ENCODE data around the gene CS.
A peak's percentile ranks its signal among the peaks of the same experiment; 100 is the strongest.
"Not testable (repeated sequence)": the region's sequence is repeated elsewhere in the genome, so short reads cannot be mapped to it uniquely, and the experiment has no call there.

The CS gene

DNA sequence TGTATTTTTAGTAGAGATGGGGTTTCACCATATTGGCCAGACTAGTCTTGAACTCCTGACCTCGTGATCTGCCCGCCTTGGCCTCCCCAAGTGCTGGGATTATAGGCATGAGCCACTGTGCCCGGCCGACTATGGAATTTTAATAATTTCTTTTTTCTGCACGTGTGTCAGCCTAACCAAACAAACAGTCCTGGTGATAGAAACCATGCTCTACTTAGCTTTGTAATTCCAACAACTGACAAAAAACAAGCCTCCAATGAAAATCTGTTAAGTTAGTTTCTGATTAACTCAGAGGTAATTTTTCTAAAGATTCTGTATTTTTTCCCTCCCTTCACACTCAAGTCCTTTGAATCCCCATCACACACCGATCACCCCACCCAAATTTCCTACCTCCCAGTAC lies 18.1 kb downstream of the CS start:
- no peak for DNase-seq

DNA sequence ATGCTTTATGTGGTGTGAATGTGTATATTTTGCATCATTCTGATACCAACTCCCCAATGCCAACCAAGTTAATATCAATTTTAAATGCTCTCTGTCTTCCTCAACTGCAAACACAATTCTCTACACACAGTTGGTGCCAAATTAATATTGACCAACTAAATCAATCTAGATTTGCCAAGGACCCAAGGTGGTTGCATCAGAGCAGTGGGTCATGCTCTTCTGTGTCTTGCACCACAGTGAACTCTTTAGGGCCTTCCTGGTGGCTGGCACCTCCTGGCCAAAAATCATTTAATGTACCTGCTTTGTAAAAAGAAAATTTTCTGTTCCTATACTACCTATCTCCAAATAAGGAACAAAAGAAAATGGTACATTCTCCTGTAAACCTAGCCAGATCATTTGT lies 19.3 kb downstream of the CS start:
- no peak for DNase-seq

DNA sequence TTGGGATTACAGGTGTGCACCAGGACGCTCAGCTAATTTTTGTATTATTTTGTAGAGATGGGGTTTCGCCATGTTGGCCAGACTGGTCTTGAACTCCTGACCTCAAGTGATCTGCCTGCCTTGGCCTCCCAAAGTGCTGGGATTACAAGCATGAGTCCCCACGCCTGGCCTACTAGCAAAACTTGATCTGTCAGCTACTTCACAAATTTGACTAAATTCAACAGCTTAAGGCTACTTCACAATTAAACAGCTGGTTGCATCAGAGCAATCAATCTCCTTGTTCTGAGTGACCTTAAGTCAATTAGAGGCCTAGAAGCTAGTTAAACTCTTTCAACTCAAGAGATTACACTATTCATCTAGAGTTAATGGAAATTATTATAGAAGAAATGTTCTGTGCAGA lies 21.2 kb downstream of the CS start:
- no peak for DNase-seq

GRCh38 chr12:56274299-56274698 lies 25.8 kb downstream of the CS start:
- no peak for DNase-seq

DNA sequence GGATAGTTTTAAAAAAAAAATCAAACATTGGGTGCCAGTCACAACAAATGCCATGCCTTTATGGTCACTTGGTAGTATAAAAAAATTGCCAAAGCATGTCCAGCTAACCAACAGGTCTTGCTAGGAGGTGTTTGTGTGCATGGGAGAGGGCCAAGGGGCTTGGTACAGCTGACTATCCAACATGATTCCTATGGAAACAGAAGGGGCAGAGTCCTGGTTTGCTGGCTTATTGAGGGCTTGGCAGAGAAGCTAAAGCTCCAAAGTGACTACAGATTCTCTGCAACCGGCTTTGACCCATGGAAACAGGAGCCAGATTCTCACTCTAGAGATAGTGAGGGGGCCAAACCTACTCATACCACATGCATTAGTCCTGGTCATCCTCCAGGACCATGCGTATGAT lies 27.7 kb downstream of the CS start:
- DNase-seq = not testable (repeated sequence)

DNA sequence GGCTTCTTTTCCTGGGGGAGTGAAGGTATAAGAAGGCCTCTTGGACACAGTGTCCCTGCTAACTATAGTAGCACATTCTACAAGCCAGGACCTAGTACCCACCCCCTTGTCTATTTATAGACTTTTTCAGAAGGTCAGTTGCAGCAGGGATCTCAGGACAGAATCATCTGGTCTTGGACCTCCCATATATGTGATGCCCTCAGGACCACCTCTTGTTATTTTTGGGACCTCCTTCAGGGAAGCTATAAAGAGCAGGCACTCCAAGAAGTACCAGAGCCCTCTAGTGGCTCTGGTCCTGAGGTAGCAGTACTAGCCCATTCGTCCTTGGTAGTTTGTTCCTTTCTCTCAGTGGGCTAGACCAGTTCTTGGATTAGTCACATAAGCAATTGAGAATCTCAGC lies 29.1 kb downstream of the CS start:
- DNase-seq = no peak

DNA sequence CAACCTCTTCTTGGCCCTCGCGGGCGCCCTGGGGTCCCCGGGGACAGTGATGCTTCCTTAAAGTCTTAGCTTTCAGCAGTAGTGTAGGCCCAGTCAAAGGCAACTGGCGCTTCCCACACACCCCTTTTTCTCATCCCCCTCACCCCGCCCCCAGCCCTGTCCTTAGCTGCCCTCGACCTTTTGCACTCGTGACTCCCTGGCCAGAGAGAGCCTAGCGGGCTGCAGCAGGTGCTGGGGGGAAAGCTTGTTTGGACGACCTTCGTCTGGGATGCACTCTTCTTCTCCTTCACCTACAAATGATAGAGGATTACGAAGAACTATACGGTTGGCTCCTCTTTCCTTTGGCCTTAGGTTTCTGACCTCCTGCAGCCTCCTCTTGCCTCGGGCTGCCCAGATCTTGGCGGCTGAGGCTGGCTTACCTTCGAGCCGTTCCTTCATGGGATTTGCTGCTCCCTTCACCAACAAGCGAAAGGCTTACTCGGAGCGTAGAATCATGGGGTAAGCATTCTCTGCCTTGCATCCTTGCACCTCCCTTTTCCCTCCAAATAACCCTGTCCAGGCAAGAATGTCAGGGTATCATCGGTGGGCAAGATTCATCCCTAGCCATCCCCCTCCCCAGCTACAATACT lies 32.6 kb downstream of the CS start:
- peak in 5 of 56 donors; percentile 13 to 57 (median 23) for DNase-seq

GRCh38 chr12:56266693-56267442 lies 33.3 kb downstream of the CS start, which contains the start of gene COQ10A:
Gene COQ10A (plus strand): TSS chr12:56266942. CDS start chr12:56267119, 177 bp downstream.
- peak; percentile 37 to 95 (median 80) for DNase-seq

- not testable (repeated sequence) for DNase-seq
Observed at GRCh38 chr12:56266068-56266692, 34.0 kb downstream of the CS start.

DNA sequence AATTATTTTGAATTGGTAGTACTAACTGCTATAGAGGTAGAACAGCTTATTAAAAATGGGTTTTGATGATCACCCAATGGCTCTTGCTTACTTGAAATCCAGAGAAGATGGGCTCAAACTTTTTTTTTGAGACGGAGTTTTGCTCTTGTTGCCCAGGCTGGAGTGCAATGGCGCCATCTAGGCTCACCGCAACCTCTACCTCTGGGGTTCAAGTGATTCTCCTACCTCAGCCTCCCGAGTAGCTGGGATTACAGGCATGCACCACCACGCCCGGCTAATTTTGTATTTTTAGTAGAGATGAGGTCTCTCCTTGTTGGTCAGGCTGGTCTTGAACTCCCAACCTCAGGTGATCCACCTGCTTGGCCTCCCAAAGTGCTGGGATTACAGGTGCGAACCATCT lies 37.2 kb downstream of the CS start:
- not testable (repeated sequence) for DNase-seq

GRCh38 chr12:56261503-56262232 lies 38.5 kb downstream of the CS start:
- DNase-seq = no peak

DNA sequence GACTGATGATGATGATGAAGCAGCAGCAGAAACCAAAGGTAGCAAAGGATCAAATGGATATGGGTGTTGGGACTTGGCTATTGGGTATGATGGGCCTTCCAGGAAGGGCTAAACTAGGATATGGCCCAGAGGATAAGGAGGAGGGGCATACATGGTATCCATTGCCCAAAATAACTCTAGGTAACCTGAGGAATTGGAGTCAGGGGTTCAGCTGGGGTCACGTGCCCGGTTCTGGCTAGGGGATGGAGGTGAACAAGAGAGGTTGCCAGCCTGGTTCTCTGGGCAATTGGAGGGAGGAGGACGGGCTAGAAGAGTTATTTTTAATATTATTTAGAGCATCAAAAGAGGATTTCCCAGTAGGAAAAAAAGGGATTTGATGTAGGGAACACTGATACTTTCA lies 39.2 kb downstream of the CS start:
- no peak for DNase-seq

DNA sequence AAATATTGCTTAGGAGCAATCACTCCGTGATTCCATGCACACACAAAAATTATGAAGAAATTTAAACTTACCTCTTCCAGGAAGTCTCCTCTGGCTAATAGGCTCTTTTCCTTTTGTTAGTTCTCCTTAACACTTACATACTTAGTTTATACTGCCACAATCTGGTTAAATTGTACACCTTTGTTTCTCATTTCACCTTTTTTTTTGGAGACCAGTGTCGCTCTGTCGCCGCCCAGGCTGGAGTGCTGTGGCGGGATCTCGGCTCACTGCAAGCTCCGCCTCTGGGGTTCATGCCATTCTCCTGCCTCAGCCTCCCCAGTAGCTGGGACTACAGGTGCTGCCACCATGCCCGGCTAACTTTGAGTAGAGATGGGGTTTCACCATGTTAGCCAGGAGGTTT lies 39.8 kb downstream of the CS start:
- no peak for DNase-seq

GRCh38 chr12:56258820-56259183 lies 41.3 kb downstream of the CS start:
- DNase-seq = no peak

- DNase-seq = peak in 51 of 56 donors; percentile 24 to 84 (median 70)
Observed at GRCh38 chr12:56258068-56258819, 41.9 kb downstream of the CS start, which contains the start of gene ANKRD52. Gene ANKRD52 (minus strand): TSS chr12:56258384. CDS start chr12:56258269, 115 bp downstream.

DNA sequence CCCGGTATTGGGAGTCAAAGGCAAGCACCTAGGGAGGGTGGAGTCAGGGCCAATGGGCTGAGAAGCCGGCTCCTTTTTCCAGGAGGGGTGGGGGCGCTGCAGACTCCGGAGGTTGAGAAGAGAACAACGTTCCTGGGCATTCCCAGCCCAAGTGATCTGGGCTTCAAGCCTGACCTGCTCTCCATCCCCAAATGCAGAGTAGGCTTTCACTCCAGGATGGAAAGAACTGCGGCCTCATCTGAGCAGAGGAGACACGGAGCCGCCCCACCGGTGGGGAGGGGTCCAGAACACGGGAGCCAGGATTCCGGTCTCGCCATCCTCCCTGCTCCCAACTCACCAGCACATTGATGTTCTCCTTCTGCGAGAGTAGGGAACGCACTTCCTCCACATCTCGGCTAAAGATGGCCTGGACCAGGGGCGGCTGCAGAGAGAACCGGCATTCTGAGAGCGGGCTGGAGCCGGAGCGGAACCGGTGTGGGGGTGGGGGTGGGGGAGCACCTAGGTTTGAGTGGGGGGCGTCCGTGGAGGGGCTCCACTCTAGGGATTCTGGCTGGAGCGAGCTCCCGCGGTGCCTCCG lies 42.6 kb downstream of the CS start:
- peak in 19 of 56 donors; percentile 2 to 52 (median 27) for DNase-seq

DNA sequence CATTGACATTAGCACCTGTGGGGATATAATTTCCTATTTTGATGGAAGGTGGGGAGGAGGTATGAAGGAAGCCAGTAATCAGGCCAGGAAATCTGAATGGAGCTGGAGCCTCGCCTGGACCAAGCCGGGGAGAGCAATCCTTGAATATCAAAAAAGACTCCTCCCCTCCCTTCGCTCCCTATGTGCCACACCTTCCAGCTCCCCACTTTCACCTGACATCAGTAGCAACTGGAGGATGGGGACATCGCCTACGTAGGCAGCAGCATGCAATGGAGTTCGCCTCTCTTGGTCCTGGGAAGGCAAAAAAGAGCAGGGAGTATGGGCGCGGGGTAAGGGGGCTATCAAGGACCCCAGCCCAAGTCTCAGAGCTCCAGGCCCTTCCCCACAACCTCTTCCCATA lies 43.1 kb downstream of the CS start:
- DNase-seq = peak in 8 of 56 donors; percentile 8 to 34 (median 22)

DNA sequence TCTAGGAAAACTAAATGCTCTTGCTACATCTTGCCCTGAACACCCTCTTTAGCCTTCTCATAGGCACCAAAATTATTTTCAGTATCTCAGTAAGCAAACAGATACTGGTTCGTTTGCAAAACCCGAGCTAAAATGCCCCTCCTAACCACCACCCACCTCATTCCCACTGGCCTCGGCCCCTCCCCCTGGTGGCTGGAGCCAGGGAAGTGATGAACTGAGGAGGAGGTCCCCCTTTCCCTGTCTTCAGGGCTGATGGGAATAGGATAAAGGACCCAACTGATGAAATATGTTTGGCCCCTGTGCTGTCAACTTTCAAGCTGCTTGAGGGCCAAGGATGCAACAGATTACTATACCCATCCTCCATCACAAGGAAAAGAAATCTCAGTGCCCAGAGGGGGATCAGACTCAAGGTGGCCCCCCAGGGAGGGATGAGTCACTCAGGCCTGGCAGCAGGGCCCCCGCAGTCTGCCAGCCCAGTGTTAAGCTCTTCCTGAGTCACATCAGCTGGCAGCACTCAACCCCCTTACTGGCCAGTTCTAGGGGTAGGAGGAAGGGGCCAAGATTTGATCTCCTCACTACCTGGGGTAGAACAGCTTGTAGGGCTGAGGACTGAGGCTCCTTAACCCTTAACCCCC lies 43.7 kb downstream of the CS start:
- peak in 2 of 56 donors; percentile 8 to 47 for DNase-seq

DNA sequence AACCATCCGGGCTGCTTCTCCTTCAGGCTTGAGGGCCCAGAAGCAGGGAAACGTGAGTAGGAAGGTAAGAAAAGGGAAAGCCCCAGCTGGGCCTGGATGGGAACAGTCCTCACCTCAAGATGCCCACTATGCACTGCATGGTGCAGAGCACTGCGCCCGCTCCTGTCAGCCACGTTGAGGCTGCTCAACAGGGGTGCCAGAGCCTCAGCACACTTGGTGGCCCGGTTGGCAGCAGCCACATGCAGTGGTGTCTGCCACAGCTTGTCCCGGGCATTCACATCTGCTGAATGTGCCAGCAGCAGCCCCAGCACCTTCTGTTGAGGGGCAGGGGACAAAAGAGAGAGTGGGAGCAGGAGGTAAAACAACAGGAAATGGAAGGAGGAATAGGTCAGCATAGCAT lies 44.5 kb downstream of the CS start:
- no peak for DNase-seq

DNA sequence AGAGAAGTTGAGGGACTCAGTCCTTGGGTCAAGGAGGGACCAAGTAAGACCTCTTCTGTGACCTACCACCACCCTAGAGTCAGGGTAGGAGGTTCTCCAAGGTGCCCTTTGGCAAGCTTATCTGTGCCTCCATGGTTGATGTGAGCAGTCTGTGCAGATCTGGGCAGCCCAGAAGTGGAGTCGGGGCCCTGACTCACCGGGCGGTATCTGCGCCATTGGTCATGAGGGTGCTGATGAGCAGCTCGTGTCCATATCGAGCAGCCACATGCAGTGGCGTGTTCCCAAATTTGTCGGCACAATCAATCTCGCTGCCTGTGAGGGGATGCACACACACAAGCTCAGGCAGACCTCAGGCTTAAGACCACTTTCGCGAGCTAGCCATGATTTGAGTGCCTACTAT lies 47.0 kb downstream of the CS start:
- no peak for DNase-seq
